Smooth muscle cell (in vitro differentiated cells): ENCODE results near the gene TUBB2B. TPM values are rescaled to one million over a fixed set of nuclear protein-coding genes. Genes with fewer than 3 reads are reported as not detected.

Source experiments
- DNase-seq: peaks from one replicate; lab custom pipeline; 2025; ENCODE audit not compliant: unreplicated experiment; lab: John Stamatoyannopoulos, UW
- H2AFZ ChIP-seq: fragments of 200-600 bp; sonication (generic); 2 replicates; pipeline ENCODE4 v1.6.0; 2016; ENCODE audit warnings: antibody characterized with exemption, low read depth, mild to moderate bottlenecking
- H3F3A ChIP-seq: fragments of 200-600 bp; sonication (generic); 2 replicates; pipeline ENCODE4 v1.6.0; 2017; ENCODE audit warnings: antibody characterized with exemption, low read depth
- H3K27ac ChIP-seq: fragments of 200-600 bp; sonication (generic); 2 replicates; pipeline ENCODE4 v1.5.1; 2016; ENCODE audit warnings: low read depth, mild to moderate bottlenecking
- H3K27me3 ChIP-seq: fragments of 200-600 bp; sonication (generic); 2 replicates; pipeline ENCODE4 v1.6.1; 2016; ENCODE audit warnings: low read depth, mild to moderate bottlenecking
- H3K36me3 ChIP-seq: fragments of 200-600 bp; sonication (generic); 2 replicates; pipeline ENCODE4 v1.5.1; 2016; ENCODE audit warnings: low read depth
- H3K4me1 ChIP-seq: fragments of 200-600 bp; sonication (generic); 2 replicates; pipeline ENCODE4 v1.5.1; 2016; ENCODE audit warnings: low read depth
- H3K4me2 ChIP-seq: fragments of 200-600 bp; sonication (generic); 2 replicates; pipeline ENCODE4 v1.6.0; 2016; ENCODE audit warnings: mild to moderate bottlenecking
- H3K4me3 ChIP-seq: fragments of 200-600 bp; sonication (generic); 2 replicates; pipeline ENCODE4 v1.5.1; 2016; ENCODE audit warnings: mild to moderate bottlenecking
- H3K79me2 ChIP-seq: fragments of 200-600 bp; sonication (generic); 2 replicates; pipeline ENCODE4 v1.6.0; 2016; ENCODE audit warnings: low read depth, mild to moderate bottlenecking
- H3K9ac ChIP-seq: fragments of 200-600 bp; sonication (generic); 2 replicates; pipeline ENCODE4 v1.6.0; 2016; ENCODE audit warnings: low read depth
- H3K9me3 ChIP-seq: fragments of 200-600 bp; sonication (generic); replicated peaks from 2 replicates; pipeline ENCODE4 v1.5.1; 2016; ENCODE audit warnings: low read depth
- H4K20me1 ChIP-seq: fragments of 200-600 bp; sonication (generic); 2 replicates; pipeline ENCODE4 v1.6.0; 2016; ENCODE audit warnings: low read depth
- CTCF ChIP-seq: fragments of 200-600 bp; sonication (generic); IDR thresholded peaks from 2 replicates; pipeline ENCODE4 v1.5.1; 2017; ENCODE audit warnings: borderline replicate concordance, mild to moderate bottlenecking, antibody characterized with exemption; ENCODE audit not compliant: insufficient read depth, poor library complexity, severe bottlenecking
- WGBS: methylation state at CpG from one replicate; pipeline ENCODE4 v1.1.7; 2016; ENCODE audit warnings: low lambda C conversion rate; 5-methylcytosine and 5-hydroxymethylcytosine counted together
- polyA plus RNA-seq: library from polyadenylated mRNA; unstranded; fragments of >200 nt; fragmentation: Nextera tagmentation; extraction: Ambion mirVana; gene quantifications from 2 replicates; pipeline ENCODE4 v1.2.1, GENCODE V29; 2016
- total RNA-seq: library from RNA; depleted of rRNA; stranded (reverse); fragments of >200 nt; gene quantifications from 2 replicates; pipeline ENCODE4 v1.2.3, GENCODE V29; 2014

The TUBB2B gene
- total and polyA plus RNA-seq, 2 experiments from 2014 or later = 22.7 to 62.1 TPM

GRCh38 chr6:3208098-3208774 is 19.2 kb downstream of the TUBB2B start:
- Histone ChIP-seq H3K36me3 (no peaks in the 10 kb centered on the region), H3K4me2 (peak overlapping the region; percentile 80), H3K9ac (peak overlapping the region; percentile 86), H3F3A (peaks cover 24% of the 10 kb centered on the region), H3K27me3 (no peaks in the 10 kb centered on the region), H3K9me3 (no peaks in the 10 kb centered on the region), H3K4me3 (no peak overlapping the region), H4K20me1 (no peaks in the 10 kb centered on the region), H2AFZ (no peak overlapping the region), H3K4me1 (peaks cover 9% of the 10 kb centered on the region), H3K79me2 (no peaks in the 10 kb centered on the region), H3K27ac (peak overlapping the region; percentile 95)
- TF ChIP-seq CTCF = no peak
- no peak for DNase-seq
- 37% methylated on average over 14 of the region's 14 CpGs for WGBS

GRCh38 chr6:3206339-3207015 is 21.0 kb downstream of the TUBB2B start:
- no peak overlapping the region for H3K4me2 ChIP-seq
- no peak for DNase-seq
- H3K9ac ChIP-seq = peak overlapping the region; percentile 24
- H2AFZ ChIP-seq = no peak overlapping the region
- no peaks in the 10 kb centered on the region for H4K20me1 ChIP-seq
- H3K4me1 ChIP-seq = peaks cover 17% of the 10 kb centered on the region
- no peak overlapping the region for H3K4me3 ChIP-seq
- 87% methylated on average over 7 of the region's 7 CpGs for WGBS
- H3K36me3 ChIP-seq = no peaks in the 10 kb centered on the region
- no peak for TF ChIP-seq CTCF
- H3K79me2 ChIP-seq = no peaks in the 10 kb centered on the region
- no peaks in the 10 kb centered on the region for H3K27me3 ChIP-seq
- H3K9me3 ChIP-seq = no peaks in the 10 kb centered on the region
- peaks cover 32% of the 10 kb centered on the region for H3F3A ChIP-seq
- peak overlapping the region; percentile 95 for H3K27ac ChIP-seq

- WGBS = 23% methylated on average over 4 of the region's 4 CpGs
- Histone ChIP-seq H3F3A (peaks cover 32% of the 10 kb centered on the region), H3K27ac (peak overlapping the region; percentile 95), H3K9me3 (no peaks in the 10 kb centered on the region), H2AFZ (no peak overlapping the region), H3K36me3 (no peaks in the 10 kb centered on the region), H3K4me3 (no peak overlapping the region), H3K9ac (peak overlapping the region; percentile 1), H3K27me3 (no peaks in the 10 kb centered on the region), H3K4me1 (peaks cover 17% of the 10 kb centered on the region), H3K4me2 (no peak overlapping the region), H3K79me2 (no peaks in the 10 kb centered on the region), H4K20me1 (no peaks in the 10 kb centered on the region)
- TF ChIP-seq CTCF = no peak
- no peak for DNase-seq
Observed at GRCh38 chr6:3205913-3206312, 21.5 kb downstream of the TUBB2B start.
